AG04450 (cell line): ENCODE results near the gene SNCA. TPM values are rescaled to one million over a fixed set of nuclear protein-coding genes. Genes with fewer than 3 reads are reported as not detected.

Experiments
- CTCF ChIA-PET: fragments of 300-600, 350-600 bp; formaldehyde crosslinking; extraction: SDS; loops from one replicate; lab custom pipeline; 2022; ENCODE audit warnings: antibody characterized with exemption, inconsistent platforms; lab: Charles Lee
- POLR2A ChIA-PET: fragments of 350-600 bp; formaldehyde crosslinking; extraction: SDS; loops from one replicate; lab custom pipeline; 2021; ENCODE audit warnings: antibody characterized with exemption, inconsistent platforms; lab: Yijun Ruan, JAX
- DNase-seq: peaks from one replicate; pipeline ENCODE4 v3.0.0-alpha.2; 2011; ENCODE audit warnings: low read depth, low spot score
- H3K27ac ChIP-seq: one replicate; pipeline ENCODE4 v1.5.1; 2012; ENCODE audit warnings: low read depth, low read length, control low read depth
- H3K27me3 ChIP-seq: one replicate; pipeline ENCODE4 v1.6.0; 2012; ENCODE audit warnings: low read length; ENCODE audit not compliant: control insufficient read depth, insufficient read depth
- H3K4me3 ChIP-seq: 2 replicates; pipeline ENCODE4 v1.5.1; 2011; ENCODE audit warnings: mild to moderate bottlenecking, low read depth, low read length, control low read depth
- H3K9me3 ChIP-seq: 2 replicates; pipeline ENCODE4 v1.5.1; 2012; ENCODE audit warnings: low read length; ENCODE audit not compliant: control insufficient read depth, insufficient read depth
- CTCF ChIP-seq: IDR thresholded peaks from 2 replicates; pipeline ENCODE4 v1.5.1; 2011; ENCODE audit warnings: low read depth, low read length, control low read depth, inconsistent platforms
- polyA plus RNA-seq: library from polyadenylated mRNA; depleted of rRNA; stranded (reverse); fragments of >200 nt; gene quantifications from 2 replicates; pipeline ENCODE4 v1.2.3, GENCODE V29; 2011

Gene SNCA
- polyA plus RNA-seq, 1 experiment: 2.9 TPM

- no peak overlapping the region for H3K27ac ChIP-seq
- POLR2A ChIA-PET: no interaction called here
- no peaks in the 10 kb centered on the region for H3K9me3 ChIP-seq
- DNase-seq: no peak
- no peaks in the 10 kb centered on the region for H3K27me3 ChIP-seq
- no peak overlapping the region for H3K4me3 ChIP-seq
- TF ChIP-seq CTCF: no peak
- CTCF ChIA-PET: no interaction called here
These were observed 13.5 kb downstream of the SNCA start for GRCh38 chr4:89823416-89823815.

- no peak for DNase-seq
- POLR2A ChIA-PET: no interaction called here
- CTCF ChIA-PET: no interaction called here
- no peak for TF ChIP-seq CTCF
- no peak overlapping the region for H3K27ac ChIP-seq
- H3K4me3 ChIP-seq: no peak overlapping the region
- H3K9me3 ChIP-seq: no peaks in the 10 kb centered on the region
- no peaks in the 10 kb centered on the region for H3K27me3 ChIP-seq
These were observed 15.3 kb downstream of the SNCA start for GRCh38 chr4:89821612-89822011.

- Histone ChIP-seq H3K4me3 (no peak overlapping the region), H3K27me3 (no peaks in the 10 kb centered on the region), H3K9me3 (no peaks in the 10 kb centered on the region), H3K27ac (no peak overlapping the region)
- ChIA-PET CTCF (no interaction called here), POLR2A (no interaction called here)
- DNase-seq: no peak
- no peak for TF ChIP-seq CTCF
These were observed 17.0 kb downstream of the SNCA start for GRCh38 chr4:89820010-89820409.

- Histone ChIP-seq H3K27ac (no peak overlapping the region), H3K27me3 (no peaks in the 10 kb centered on the region), H3K4me3 (no peak overlapping the region), H3K9me3 (no peaks in the 10 kb centered on the region)
- no peak for TF ChIP-seq CTCF
- POLR2A ChIA-PET: no interaction called here
- CTCF ChIA-PET: no interaction called here
- no peak for DNase-seq
These were observed 22.6 kb downstream of the SNCA start for GRCh38 chr4:89814362-89814761.

- CTCF ChIA-PET: no interaction called here
- Histone ChIP-seq H3K9me3 (no peaks in the 10 kb centered on the region), H3K27ac (no peak overlapping the region), H3K27me3 (no peaks in the 10 kb centered on the region), H3K4me3 (no peak overlapping the region)
- no peak for TF ChIP-seq CTCF
- DNase-seq: no peak
- POLR2A ChIA-PET: no interaction called here
These were observed 23.8 kb downstream of the SNCA start for GRCh38 chr4:89813197-89813596.
